ENCODE data around the gene CDH9.

Gene CDH9, protein sequence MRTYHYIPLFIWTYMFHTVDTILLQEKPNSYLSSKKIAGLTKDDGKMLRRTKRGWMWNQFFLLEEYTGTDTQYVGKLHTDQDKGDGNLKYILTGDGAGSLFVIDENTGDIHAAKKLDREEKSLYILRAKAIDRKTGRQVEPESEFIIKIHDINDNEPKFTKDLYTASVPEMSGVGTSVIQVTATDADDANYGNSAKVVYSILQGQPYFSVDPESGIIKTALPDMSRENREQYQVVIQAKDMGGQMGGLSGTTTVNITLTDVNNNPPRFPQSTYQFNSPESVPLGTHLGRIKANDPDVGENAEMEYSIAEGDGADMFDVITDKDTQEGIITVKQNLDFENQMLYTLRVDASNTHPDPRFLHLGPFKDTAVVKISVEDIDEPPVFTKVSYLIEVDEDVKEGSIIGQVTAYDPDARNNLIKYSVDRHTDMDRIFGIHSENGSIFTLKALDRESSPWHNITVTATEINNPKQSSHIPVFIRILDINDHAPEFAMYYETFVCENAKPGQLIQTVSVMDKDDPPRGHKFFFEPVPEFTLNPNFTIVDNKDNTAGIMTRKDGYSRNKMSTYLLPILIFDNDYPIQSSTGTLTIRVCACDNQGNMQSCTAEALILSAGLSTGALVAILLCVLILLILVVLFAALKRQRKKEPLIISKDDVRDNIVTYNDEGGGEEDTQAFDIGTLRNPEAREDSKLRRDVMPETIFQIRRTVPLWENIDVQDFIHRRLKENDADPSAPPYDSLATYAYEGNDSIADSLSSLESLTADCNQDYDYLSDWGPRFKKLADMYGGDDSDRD

DNA sequence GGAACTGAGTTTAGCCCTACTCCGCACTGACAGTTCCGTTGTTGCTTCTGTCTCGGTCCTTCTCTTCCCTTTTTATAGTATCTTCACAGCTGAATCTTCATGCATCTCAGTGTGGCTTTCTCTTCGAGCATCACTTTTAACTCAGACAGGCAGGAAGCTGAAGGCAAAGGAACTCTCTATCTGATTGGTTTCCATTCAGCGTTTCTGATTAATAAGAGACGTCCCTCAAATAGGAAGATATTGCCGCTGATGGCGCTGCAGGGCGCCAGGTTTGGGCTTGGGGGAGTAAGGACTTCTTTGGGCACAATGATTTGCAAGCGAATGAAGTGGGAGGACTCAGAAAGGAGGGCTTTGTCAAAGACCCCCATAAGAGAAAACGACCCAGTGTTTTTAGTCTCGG, at the start of gene CDH9:
CDH9 (minus strand) TSS at position 111 of the 400 bp plus-strand sequence. CDS start 50,253 bp downstream, outside the sequence.
- DNase-seq (ENCODE audit: low read depth in 3 of 3) = no peak

DNA sequence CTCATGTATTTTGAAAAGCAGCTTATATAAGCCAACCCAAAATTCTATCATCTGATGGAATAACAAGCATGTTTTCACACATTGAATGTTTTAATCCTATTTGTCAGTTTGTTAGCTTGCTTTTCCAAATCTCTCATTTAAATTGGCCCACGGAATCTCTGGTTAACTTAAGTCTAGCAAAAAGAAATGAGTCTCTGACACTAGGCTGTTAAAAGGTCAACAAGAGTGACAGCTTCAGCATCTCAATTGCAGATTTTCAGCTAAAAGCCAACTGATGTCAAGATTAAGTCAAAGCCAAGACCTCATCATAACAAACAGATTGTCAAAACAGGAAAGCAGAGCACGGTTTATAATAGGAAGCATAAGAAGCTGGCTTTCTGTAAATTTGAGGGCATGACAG, 49.4 kb upstream of the CDH9 start:
- no peak for DNase-seq (ENCODE audit: low read depth in 3 of 3)

DNA sequence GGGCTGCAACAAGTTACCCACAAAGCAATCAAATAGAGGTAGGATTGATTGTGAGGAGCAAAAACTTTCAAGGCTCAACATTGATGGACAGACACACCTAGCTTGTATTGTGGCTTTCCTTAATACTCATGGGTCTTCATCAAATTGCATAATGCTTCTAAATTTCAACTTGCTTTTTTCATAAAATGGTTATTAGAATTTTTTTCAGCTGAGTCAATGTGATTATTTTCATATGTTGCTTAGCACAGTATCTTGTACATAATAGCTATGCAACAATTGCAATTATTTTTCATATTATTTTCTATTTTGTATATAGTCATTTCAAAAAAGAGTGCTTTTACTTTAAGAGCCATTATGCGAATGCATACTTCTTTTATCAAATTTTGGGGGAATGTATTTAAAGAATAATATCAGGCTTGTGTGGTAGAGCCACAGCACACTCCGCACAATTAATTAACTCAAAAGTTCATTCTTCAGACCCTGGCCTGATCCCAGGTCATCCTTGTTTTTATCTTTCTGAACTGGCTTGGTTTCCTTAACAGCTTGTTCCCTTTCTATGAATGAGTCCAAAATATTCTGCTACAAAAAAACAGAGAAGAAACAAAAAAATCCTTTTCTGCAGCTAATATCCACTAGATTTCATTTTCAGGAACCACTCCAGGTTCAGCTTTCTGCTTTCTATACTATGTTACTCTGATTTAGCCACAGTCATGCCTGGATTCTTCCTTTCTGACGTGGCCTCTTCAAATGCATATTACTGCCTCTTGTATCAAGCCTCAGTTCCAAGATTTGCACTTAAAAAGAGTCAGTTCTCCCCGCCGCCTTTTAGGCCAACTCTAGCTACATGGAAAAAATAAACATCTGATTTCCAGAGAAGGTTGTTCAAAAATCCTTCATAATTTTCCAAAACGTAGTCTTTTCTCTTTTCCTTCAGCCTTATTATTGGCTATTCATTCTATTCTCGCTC, 45.3 kb upstream of the CDH9 start:
- no peak for DNase-seq (ENCODE audit: low read depth in 3 of 3)

DNA sequence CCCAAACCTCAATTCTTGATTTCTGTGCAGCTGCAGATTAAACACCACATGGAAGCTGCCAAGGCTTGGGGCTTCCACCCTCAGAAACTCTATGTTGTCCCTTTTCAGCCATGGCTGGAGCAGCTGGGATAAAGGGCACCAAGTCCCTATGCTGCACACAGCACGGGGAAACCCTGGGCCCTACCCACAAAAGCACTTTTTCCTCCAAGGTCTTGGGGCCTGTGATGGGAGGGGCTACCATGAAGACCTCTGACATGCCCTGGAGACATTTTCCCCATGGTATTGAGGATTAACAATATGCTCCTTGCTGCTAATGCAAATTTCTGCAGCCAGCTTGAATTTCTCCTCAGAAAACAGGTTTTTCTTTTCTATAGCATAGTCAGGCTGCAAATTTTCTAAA, 41.8 kb upstream of the CDH9 start:
- DNase-seq (ENCODE audit: low read depth in 3 of 3) = no peak

DNA sequence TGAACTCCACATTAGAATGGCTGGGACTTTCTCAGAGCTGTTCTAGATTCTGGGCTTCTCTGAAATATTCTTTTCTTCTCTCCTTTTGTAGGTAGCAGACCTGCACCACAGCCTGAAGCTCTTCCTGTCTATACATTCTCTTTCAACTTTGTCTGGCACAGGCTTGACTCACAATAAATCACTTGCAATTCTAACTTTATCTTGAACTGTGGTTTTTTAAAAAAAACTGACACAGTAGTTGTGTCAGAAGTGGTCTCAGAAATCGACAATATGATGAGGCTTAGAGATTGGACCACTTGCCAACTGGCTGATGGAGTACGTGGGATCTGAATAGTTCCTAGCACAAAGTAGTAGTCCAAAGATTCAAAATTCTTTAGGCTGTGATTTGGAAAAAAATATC, 24.1 kb upstream of the CDH9 start:
- DNase-seq (ENCODE audit: low read depth in 3 of 3) = no peak

DNA sequence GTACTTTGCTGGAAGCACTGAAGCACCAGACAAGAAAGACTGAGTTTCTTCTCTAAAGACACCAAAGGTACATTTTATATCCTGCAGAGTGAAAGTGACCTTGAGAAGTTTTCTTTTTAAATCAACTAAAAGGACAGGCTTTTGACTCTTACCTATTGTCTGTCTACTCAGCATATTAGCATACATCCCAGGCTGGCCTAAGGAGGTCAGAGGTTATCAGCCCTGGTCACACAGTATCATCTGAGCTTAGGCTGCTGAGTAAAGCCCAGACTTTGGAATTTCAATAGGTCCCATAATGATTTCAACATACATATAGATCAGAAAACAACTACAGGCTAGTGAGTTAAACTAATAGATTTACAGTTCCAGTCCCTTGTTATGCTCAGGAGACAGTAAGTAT, 10.1 kb upstream of the CDH9 start:
- no peak for DNase-seq (ENCODE audit: low read depth in 3 of 3)

DNA sequence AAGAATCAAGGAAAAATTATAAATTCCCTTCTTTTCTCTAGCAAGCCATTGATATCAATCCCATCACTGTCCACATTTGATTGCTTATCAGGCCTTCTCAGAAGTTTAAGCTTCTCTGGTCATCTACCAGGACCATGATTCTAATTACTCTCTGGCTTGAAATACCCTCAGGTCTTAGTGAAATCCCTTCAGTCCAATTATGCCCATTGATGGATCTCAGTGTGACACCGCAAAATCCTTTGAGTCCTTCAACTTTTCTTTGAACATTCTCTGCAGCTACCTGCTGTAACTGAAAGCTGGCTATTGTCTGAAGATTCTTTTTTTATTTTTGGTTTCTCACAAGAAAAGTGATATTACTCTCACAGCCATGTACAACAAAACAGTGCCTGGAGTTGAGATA, 3.0 kb upstream of the CDH9 start:
- DNase-seq (ENCODE audit: low read depth in 3 of 3) = no peak

DNA sequence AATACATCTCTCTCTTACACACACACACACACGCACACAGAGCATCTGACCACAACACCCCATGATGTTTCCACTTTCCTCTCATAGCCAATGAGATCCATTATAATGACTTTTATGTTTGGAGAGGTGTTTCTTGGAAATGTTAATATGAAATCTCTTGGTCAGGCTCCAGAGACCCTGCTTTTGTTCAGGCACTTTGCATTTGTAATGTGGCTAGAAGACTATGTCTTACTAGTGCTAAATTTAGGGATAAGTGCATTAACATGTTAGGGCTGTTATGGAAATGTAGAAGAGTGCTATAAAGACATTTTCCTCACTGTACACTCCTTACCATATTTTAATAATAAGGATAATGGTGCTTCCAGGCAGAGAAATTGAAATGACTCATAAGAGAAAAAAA, 3.8 kb downstream of the CDH9 start:
- DNase-seq (ENCODE audit: low read depth in 3 of 3) = no peak

DNA sequence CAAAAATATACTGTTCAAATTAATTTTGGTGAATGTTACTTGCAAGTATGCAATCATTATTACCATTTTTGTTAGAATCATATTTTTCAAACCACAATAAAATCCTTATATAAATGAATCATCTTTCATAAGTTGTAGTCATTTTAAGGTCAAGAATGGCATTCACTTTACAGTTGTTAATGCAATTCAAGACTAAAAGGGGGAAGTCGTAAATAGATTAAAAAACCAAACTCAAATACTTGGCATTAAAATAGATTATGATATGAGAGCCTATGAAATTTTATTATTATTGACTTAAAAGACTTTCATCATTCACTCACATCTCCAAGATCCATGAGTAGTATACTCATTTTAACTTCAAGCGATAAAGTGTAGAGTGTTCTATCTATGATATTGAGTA, 11.6 kb downstream of the CDH9 start:
- DNase-seq (ENCODE audit: low read depth in 3 of 3) = no peak

DNA sequence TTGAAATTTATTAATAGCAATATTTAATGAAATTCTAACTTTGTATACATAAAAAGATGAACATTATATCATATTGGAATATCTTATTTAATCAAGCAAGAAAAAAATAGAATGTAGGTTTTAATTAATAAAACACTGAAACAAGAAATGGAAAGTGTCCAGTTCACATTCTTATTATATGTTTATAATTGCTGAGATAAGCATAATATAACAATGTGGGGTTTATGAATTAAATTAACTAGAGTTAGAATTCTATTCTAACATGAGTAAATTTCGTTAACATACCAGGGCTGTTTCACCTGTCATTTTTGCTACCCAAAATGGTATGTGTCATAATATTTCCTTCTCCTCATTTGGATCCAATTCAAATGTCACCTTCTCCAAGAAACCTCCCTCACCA, 12.3 kb downstream of the CDH9 start:
- DNase-seq (ENCODE audit: low read depth in 3 of 3) = no peak

DNA sequence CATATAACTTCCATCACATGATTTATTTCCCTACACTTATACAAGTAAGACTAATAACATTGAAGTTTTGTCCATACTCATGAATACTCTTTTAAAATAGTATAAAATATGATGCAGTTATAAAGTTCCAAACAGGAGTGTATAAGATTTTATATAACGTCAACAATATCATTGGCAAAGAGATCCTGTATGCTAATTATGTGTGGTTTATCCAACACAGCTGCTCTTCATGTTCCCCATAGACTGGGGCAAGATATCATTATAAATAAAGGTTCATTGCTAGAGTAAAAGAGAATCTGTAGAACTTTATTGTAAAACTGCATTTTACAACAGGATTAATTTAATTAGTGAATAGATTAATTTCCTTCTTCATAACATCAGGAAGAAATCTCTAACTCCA, 16.9 kb downstream of the CDH9 start:
- no peak for DNase-seq (ENCODE audit: low read depth in 3 of 3)

DNA sequence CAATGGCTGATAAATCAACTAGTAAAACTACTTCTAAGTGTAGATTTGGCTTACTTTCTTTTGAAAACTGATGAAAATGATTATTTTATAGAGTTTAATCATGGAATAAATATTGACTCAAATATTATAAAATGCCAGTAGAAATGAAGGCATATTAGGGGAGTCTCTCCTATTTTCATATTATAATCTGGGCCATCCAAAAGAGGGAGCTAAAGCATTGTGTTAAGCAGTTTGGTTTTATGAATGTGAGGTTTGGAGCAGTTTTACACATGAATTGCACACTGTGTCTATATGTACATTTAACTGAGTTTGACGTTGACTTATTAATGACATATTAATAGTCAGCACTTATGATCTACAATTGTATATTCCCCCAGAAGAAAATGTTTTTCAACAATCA, 17.4 kb downstream of the CDH9 start:
- DNase-seq (ENCODE audit: low read depth in 3 of 3) = no peak

DNA sequence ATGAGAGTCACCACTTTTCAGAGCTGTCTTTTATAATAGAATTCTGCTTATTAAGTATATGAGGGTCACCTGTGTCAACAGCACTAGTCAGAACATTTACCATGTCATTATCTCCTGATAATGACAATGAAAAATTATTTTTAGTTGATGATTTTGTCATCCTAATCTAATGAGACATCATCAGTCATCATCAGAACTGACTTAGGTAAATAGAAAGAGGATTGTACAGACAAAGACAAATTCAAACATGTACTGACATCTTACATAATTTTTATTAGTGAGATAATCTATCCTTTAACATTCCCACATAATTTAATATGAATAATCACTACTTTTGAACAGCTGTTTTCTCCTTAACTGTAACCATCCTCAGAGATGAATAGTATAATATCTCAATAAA, 22.6 kb downstream of the CDH9 start:
- DNase-seq (ENCODE audit: low read depth in 3 of 3) = no peak

DNA sequence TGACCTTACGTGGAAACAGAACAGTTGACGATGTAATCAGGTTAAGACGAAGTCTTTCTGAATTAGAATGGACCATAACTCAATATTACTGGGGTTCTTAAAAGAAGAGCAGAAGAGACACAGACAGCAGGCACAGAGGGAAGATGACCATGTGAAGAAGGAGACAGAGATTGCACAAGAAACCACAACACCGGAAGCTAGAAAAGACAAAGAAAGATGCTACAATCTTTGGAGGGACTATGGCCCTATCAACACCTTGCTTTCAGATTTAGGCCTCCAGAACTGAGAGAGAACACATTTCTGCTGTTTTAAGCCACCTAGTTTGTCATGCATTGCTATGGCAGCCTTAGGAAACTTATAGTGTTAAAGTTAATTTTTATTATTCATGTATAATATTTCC, 27.1 kb downstream of the CDH9 start:
- no peak for DNase-seq (ENCODE audit: low read depth in 3 of 3)

DNA sequence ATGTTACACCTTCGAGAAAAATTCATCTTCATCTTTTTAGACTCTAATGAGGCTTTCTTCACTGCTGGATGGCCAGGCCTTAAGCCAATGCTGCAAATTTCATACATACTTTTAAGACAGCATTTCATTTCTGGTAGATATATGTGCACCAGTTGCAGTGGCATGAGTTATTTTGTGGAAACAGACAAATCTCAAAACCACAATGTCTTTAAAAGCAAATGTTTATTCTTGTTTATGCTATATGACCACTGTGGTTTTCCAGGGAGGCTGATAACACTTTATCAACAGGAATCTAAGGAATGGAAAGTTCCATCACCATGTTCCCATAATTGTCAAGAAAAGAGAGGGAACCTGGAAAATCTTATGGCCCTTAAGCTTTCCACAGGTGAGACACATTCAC, 27.7 kb downstream of the CDH9 start:
- DNase-seq (ENCODE audit: low read depth in 3 of 3) = no peak

DNA sequence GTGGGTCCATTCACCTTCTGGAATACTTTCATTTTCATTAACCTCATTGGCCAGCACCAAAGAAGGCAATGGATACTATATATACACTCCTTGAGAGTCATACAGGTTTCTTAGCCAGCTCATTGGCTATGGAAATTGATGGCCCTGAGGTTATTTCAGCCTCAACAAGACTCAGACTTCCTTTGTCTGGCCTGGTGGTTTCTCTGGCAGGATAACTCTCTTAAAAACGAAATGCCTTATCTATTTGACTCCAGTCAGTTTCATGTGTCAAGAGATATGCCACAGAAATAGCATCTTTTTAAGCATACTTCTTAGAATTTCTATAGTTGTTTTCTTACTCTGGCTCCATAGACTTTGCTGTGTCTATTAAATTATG, 28.9 kb downstream of the CDH9 start:
- no peak for DNase-seq (ENCODE audit: low read depth in 3 of 3)

DNA sequence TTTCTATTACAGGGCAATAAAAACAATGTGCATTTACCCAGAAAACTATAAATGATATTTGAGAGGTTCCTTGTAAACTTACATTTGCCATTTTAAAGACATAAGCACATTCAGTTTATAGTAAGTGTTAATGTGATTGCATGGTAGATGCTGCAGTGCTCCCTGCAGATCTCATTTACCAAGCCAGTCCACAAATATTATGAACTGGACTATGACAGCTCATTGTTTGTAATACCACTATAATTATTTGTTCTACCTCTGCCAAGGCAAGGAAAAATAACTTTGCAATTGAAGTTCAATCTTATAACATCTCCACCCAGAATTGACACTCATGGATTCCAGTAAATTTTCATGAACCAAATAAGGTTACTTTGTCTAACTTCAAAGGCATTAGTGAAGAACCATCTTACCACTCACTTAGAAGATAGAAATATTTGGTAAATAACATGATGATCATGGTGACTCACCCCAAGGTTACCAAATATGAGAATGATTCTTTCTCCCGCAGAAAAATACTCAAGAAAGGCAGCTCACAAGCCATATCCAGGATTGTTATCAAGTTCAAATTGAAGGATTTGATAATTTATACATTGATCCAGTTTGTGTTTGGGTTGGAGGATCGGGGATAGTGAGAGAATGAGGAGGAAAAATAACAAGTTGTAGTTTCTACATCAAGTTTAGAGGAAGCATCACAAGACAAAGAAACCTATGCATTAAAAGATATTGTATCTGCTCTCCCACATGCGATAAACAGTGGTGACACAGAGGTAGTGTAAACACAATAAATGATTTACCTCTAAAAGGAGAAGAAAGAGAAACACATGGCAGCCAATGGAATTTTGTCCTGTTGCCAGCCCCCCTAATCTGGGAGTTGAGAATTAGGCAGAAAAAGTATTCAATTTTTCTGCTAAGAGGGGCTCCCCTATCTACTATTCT, 29.5 kb downstream of the CDH9 start:
- DNase-seq (ENCODE audit: low read depth in 3 of 3) = no peak

DNA sequence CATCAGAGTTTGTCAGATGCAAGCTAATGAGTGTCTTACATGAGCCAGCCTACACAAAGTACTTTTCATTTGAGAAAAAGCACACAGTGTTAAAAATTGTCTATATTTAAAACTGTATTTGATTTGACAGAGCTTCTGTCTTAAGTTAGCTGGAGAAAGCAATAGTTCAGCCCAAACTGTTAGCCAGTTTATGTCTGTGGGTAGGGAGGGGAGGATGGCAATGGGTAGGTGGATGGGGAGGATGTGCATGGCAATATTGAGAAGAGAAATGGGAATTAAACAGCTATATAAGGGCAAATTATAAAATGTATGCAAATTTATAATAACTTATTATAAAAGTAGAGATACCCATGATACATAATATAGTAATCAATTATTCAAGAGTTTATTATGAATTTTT, 31.3 kb downstream of the CDH9 start:
- no peak for DNase-seq (ENCODE audit: low read depth in 3 of 3)

DNA sequence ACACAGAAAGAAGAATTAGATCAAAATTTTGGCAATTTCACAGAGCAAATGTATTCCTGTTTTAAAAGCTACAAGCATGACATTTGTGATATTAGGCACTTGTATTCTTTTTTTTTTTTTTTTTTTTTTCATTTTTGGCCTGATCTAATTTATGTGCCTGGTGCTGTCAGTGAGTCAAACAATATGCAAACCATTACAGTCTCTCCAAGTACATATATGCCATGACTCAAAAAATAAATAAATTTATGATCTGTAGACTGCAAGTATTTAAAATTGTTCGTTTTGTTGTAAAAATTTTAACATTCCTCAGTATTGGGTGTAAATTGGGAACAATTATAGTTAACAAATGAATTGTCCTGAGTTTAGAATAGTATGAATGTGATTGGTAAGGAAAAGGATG, 51.4 kb downstream of the CDH9 start:
- DNase-seq (ENCODE audit: low read depth in 3 of 3) = no peak

DNA sequence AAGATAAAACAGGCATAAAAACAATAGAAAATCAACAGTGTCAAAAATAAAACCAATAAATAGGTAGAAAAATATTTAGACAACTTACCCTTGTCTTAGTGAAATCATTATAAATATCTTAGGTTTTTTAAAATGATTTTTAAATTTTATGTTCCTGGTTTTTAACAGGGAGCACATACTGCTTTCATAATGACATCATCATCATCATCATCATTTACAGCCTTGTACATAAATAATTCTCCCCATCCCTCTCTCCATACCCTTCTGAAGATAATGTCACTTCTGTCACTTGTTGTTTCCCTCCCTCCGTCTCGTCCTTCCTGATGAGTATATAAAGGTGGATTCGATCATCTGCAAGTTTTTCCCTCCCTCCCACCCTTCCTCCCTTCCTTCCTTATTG, 56.6 kb downstream of the CDH9 start:
- DNase-seq (ENCODE audit: low read depth in 3 of 3) = no peak

DNA sequence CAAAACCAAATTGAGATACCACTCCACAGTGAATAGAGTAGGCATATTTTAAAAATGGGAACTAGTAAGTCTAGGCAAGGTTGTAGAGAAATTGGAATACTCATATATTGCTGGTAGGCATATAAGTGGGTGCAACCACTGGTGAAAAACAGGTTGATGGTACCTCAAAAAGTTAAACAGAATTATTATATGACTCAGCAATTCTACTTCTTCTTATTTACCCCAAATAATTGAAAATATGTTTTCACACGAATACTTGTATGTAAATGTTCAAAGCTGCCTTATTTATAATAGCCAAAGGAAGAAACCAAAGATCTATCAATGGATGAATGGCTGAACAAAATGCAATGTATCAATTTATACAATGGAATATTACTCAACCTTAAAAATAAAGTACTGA, 79.1 kb downstream of the CDH9 start:
- DNase-seq (ENCODE audit: low read depth in 3 of 3) = no peak
